ENCODE data around the gene PCDH19. TPM values are rescaled to one million over a fixed set of nuclear protein-coding genes. Genes with fewer than 3 reads are reported as not detected.

The PCDH19 gene
- total RNA-seq, 2 experiments from 2014 or later = not detected

DNA sequence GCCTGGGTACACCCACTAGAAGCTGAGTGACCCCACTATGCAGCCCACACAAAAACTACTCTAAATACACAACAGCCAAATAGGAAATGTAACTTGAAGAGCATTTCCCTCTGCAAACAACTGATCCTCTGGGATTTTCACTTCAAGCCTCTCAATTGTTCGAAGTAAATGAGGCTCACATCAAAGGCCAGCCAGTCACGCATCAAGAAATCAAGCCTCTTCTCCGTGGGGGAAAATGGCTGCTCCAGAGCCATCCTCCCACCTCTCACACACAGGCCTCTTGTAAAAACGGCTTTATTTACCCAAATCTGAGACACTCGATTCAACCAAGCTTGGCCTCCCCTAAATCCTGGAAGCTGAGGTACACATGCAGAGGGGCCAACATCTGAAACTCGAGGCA lies 14.3 kb downstream of the PCDH19 start:
- Histone ChIP-seq H3K4me1 (ENCODE audit: insufficient read depth, low read length, poor library complexity, severe bottlenecking) (no peaks in the 10 kb centered on the region), H3K4me2 (ENCODE audit: low read length) (no peak overlapping the region), H3K4me3 (ENCODE audit: low read depth, low read length, poor library complexity, severe bottlenecking) (no peak overlapping the region), H3K9me3 (ENCODE audit: low read length) (no peaks in the 10 kb centered on the region), H3K79me2 (ENCODE audit: insufficient read depth, low read depth, low read length) (no peaks in the 10 kb centered on the region), H3K27ac (ENCODE audit: low read depth, low read length, poor library complexity, severe bottlenecking) (no peak overlapping the region), H4K20me1 (ENCODE audit: insufficient read depth, low read length) (no peaks in the 10 kb centered on the region), H2AFZ (ENCODE audit: low read length) (no peak overlapping the region), H3K36me3 (ENCODE audit: insufficient read depth, low read length) (no peaks in the 10 kb centered on the region), H3K9me2 (ENCODE audit: insufficient read depth, low read length) (no peaks in the 10 kb centered on the region)
- CTCF ChIA-PET (ENCODE audit: unreplicated experiment) = no interaction called here
- no peak for TF ChIP-seq EZH2phosphoT487 (IDR thresholded peaks at IDR 0.05; ENCODE audit: borderline replicate concordance, low read depth, low read length)
- TF ChIP-seq, protein P1, sequence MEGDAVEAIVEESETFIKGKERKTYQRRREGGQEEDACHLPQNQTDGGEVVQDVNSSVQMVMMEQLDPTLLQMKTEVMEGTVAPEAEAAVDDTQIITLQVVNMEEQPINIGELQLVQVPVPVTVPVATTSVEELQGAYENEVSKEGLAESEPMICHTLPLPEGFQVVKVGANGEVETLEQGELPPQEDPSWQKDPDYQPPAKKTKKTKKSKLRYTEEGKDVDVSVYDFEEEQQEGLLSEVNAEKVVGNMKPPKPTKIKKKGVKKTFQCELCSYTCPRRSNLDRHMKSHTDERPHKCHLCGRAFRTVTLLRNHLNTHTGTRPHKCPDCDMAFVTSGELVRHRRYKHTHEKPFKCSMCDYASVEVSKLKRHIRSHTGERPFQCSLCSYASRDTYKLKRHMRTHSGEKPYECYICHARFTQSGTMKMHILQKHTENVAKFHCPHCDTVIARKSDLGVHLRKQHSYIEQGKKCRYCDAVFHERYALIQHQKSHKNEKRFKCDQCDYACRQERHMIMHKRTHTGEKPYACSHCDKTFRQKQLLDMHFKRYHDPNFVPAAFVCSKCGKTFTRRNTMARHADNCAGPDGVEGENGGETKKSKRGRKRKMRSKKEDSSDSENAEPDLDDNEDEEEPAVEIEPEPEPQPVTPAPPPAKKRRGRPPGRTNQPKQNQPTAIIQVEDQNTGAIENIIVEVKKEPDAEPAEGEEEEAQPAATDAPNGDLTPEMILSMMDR (conservative IDR thresholded peaks at IDR 0.05; ENCODE audit: low read length) = no peak
- POLR2A ChIA-PET = no interaction called here
- intact Hi-C loops (cut with micrococcal nuclease; ENCODE audit: unreplicated experiment) = no loop called here
- BruUV-seq (replicated peaks) = no TSS peak
- no peak for DNase-seq (ENCODE audit: low spot score)

DNA sequence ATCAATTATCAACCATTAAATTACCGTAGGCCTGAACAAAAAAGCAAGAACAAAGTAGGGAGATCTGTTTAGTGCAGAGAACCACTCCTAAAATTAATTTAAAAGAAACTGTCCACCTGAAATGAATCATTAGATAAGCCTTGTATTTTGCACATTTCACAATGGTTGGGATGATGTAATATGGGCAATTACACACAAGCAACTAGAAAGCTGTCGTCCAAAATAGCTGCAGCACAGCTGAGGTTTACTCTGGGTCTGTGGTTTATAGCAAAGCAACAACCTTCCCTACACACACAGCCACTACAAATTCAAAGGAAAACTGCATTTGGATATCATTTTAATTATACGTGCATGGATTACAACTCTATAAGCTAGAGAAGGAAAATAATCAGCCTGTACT lies 28.5 kb downstream of the PCDH19 start:
- CTCF ChIA-PET (ENCODE audit: unreplicated experiment) = no interaction called here
- no peak overlapping the region for H2AFZ ChIP-seq (ENCODE audit: low read length)

DNA sequence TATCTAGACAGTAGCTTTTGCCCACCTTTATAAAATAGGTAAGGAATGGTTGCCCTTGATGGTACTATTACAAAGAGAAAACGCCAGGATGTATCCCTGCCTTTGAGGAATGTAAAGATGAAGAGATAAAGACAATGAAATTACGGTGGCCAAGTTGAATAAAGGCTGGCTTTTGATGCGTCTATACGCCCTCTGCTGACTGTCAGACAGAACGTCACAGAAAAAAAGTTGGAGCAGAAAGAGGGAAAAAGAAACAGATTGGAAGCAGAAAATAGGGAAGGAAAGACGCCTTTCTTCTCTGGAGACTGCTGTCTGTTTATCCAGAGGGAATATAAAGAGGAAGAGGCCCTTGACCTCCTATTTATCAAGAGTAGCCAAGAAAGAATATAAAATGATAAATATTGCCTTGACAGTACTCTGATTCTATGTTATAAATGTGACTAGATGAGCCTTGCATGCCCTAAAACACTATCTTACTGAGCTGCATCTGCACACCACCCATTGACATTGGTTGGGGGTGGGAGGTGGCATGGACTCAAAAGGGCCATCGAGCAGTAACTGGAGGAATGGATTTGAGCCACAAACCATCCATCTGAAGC lies 30.6 kb downstream of the PCDH19 start:
- POLR2A ChIA-PET = interaction anchor here (0.7 kb wide), 1 partner anchor 239 kb away, joined by 5 read pairs; no protein-coding TSS in a partner anchor

More for the DNA sequence above, 28.5 kb downstream of the PCDH19 start:
- Histone ChIP-seq H3K4me2 (ENCODE audit: low read length) (no peak overlapping the region), H3K4me3 (ENCODE audit: low read depth, low read length, poor library complexity, severe bottlenecking) (no peak overlapping the region), H4K20me1 (ENCODE audit: insufficient read depth, low read length) (no peaks in the 10 kb centered on the region), H3K36me3 (ENCODE audit: insufficient read depth, low read length) (no peaks in the 10 kb centered on the region), H3K4me1 (ENCODE audit: insufficient read depth, low read length, poor library complexity, severe bottlenecking) (no peaks in the 10 kb centered on the region), H3K9me3 (ENCODE audit: low read length) (no peaks in the 10 kb centered on the region), H3K79me2 (ENCODE audit: insufficient read depth, low read depth, low read length) (no peaks in the 10 kb centered on the region), H3K27ac (ENCODE audit: low read depth, low read length, poor library complexity, severe bottlenecking) (no peak overlapping the region), H3K9me2 (ENCODE audit: insufficient read depth, low read length) (no peaks in the 10 kb centered on the region)
- no peak for DNase-seq (ENCODE audit: low spot score)
- intact Hi-C loops (cut with micrococcal nuclease; ENCODE audit: unreplicated experiment) = no loop called here
- no TSS peak for BruUV-seq (replicated peaks)
- POLR2A ChIA-PET = no interaction called here
- TF ChIP-seq, protein P1 (conservative IDR thresholded peaks at IDR 0.05; ENCODE audit: low read length) = no peak
- no peak for TF ChIP-seq EZH2phosphoT487 (IDR thresholded peaks at IDR 0.05; ENCODE audit: borderline replicate concordance, low read depth, low read length)

More for the DNA sequence above, 30.6 kb downstream of the PCDH19 start:
- H3K4me2 ChIP-seq (ENCODE audit: low read length) = no peak overlapping the region
- TF ChIP-seq, protein P1 (conservative IDR thresholded peaks at IDR 0.05; ENCODE audit: low read length) = peak; percentile 70
- TF ChIP-seq EZH2phosphoT487 (IDR thresholded peaks at IDR 0.05; ENCODE audit: borderline replicate concordance, low read depth, low read length) = no peak
- no TSS peak for BruUV-seq (replicated peaks)
- CTCF ChIA-PET (ENCODE audit: unreplicated experiment) = no interaction called here
- H3K4me3 ChIP-seq (ENCODE audit: low read depth, low read length, poor library complexity, severe bottlenecking) = no peak overlapping the region
- peak; percentile 12 for DNase-seq (ENCODE audit: low spot score)
- no peak overlapping the region for H3K27ac ChIP-seq (ENCODE audit: low read depth, low read length, poor library complexity, severe bottlenecking)
- H3K36me3 ChIP-seq (ENCODE audit: insufficient read depth, low read length) = no peaks in the 10 kb centered on the region
- no peaks in the 10 kb centered on the region for H4K20me1 ChIP-seq (ENCODE audit: insufficient read depth, low read length)
- H3K79me2 ChIP-seq (ENCODE audit: insufficient read depth, low read depth, low read length) = no peaks in the 10 kb centered on the region
- H3K9me2 ChIP-seq (ENCODE audit: insufficient read depth, low read length) = no peaks in the 10 kb centered on the region
- intact Hi-C loops (cut with micrococcal nuclease; ENCODE audit: unreplicated experiment) = no loop called here
- no peak overlapping the region for H2AFZ ChIP-seq (ENCODE audit: low read length)
- no peaks in the 10 kb centered on the region for H3K4me1 ChIP-seq (ENCODE audit: insufficient read depth, low read length, poor library complexity, severe bottlenecking)
- no peaks in the 10 kb centered on the region for H3K9me3 ChIP-seq (ENCODE audit: low read length)
